AG09309 (cell line): ENCODE data around the gene MLN.

Experiments used
- DNase-seq: peaks from one replicate; pipeline ENCODE4 v3.0.0-alpha.2; 2010; ENCODE audit warnings: low read depth
- H3K4me3 ChIP-seq: 2 replicates; pipeline ENCODE4 v1.5.1; 2011; ENCODE audit warnings: mild to moderate bottlenecking, low read depth, low read length, moderate library complexity; ENCODE audit not compliant: control insufficient read depth
- TF ChIP-seq, protein P1 (sequence below): IDR thresholded peaks from 2 replicates; pipeline ENCODE4 v1.5.1; 2011; ENCODE audit warnings: mild to moderate bottlenecking, low read depth, low read length, inconsistent platforms; ENCODE audit not compliant: insufficient read depth, control insufficient read depth; ENCODE audit errors: missing control alignments

Gene MLN

GRCh38 chr6:33761922-33762629 lies 41.7 kb downstream of the MLN start:
- DNase-seq = no peak
- TF ChIP-seq, protein P1, sequence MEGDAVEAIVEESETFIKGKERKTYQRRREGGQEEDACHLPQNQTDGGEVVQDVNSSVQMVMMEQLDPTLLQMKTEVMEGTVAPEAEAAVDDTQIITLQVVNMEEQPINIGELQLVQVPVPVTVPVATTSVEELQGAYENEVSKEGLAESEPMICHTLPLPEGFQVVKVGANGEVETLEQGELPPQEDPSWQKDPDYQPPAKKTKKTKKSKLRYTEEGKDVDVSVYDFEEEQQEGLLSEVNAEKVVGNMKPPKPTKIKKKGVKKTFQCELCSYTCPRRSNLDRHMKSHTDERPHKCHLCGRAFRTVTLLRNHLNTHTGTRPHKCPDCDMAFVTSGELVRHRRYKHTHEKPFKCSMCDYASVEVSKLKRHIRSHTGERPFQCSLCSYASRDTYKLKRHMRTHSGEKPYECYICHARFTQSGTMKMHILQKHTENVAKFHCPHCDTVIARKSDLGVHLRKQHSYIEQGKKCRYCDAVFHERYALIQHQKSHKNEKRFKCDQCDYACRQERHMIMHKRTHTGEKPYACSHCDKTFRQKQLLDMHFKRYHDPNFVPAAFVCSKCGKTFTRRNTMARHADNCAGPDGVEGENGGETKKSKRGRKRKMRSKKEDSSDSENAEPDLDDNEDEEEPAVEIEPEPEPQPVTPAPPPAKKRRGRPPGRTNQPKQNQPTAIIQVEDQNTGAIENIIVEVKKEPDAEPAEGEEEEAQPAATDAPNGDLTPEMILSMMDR = peak; percentile 77
- no peak overlapping the region for H3K4me3 ChIP-seq

DNA sequence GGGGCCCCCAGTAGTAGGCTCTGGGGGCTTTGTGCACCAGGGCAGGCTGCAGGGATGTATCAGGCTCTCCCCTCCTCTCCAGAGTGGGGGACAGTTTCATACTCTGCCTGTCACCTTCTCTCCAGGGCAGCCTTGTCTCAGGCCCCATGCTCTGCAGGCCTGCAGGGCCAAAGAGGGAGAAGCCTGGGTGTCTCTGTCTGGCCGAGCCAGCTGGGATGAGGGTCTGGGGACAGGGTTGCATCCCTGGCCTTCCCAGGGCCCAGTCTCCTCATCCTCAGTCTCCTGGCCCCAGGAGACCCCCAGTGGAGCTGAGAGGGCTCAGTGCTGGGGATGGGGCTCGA lies 42.3 kb downstream of the MLN start:
- no peak overlapping the region for H3K4me3 ChIP-seq
- no peak for DNase-seq
- TF ChIP-seq, protein P1 = no peak

DNA sequence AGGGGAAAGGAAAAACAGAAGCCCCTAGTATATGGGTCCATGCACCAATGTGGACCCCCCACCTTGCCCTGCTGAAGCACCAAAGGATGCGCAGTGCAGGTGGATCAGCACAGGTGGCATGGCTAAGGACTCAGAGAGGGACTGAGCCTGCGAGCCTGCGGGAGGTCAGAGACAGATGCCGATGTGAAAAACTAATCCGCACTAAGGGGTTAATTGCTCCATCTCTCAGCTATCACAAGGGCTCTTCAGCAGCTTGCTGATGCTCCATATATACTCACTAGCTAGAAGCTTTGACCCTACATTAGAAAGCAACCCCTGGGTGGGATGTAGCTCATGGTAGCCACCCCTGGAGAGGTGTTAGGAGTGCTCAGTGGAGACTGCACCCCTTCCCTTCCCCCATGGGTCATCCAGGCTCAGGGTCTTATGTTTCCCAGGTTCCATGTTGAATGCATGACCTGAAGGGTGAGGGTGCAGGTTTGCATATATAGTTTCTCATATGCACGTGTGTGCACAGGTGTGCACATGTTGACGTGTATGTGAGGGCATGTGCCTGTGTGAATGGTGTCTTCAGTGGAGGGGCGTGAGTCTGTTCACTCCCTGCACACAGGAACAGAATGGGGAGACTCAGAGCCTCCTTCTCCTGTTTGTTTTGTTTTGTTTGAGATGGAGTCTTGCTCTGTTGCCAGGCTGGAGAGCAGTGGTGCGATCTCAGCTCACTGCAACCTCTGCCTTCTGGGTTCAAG lies 43.7 kb downstream of the MLN start:
- H3K4me3 ChIP-seq = no peak overlapping the region
- TF ChIP-seq, protein P1 = no peak
- DNase-seq = no peak

- H3K4me3 ChIP-seq = no peak overlapping the region
- no peak for DNase-seq
- TF ChIP-seq, protein P1 = no peak
Measured at GRCh38 chr6:33758815-33759216, 45.0 kb downstream of the MLN start.

- DNase-seq = no peak
- TF ChIP-seq, protein P1 = no peak
- no peak overlapping the region for H3K4me3 ChIP-seq
Measured at GRCh38 chr6:33757906-33758305, 45.9 kb downstream of the MLN start.

- TF ChIP-seq, protein P1 = no peak
- DNase-seq = no peak
- no peak overlapping the region for H3K4me3 ChIP-seq
Measured at GRCh38 chr6:33757113-33757512, 46.7 kb downstream of the MLN start.
